Uterus (tissue), 2 donors: ENCODE measurements around the gene TMPRSS6.

ENCODE experiments used
- POLR2A ChIP-seq, 2 donors: fragments of 450-650 bp; IDR thresholded peaks; one replicate each; pipeline ENCODE4 v1.6.1; 2016; ENCODE audit warnings: antibody characterized with exemption in 2 of 2, mild to moderate bottlenecking in 1 of 2, moderate library complexity in 1 of 2
- TF ChIP-seq, protein P1 (sequence below), 4 experiments: fragments of 200-600 bp in 2 of 4; fragments of 450-650 bp in 2 of 4; sonication (generic) in 2 of 4; IDR thresholded peaks; one replicate each; pipeline ENCODE4 v1.5.1; 2016 to 2019; ENCODE audit warnings: antibody characterized with exemption in 4 of 4, mild to moderate bottlenecking in 2 of 4, moderate library complexity in 1 of 4

DNA sequence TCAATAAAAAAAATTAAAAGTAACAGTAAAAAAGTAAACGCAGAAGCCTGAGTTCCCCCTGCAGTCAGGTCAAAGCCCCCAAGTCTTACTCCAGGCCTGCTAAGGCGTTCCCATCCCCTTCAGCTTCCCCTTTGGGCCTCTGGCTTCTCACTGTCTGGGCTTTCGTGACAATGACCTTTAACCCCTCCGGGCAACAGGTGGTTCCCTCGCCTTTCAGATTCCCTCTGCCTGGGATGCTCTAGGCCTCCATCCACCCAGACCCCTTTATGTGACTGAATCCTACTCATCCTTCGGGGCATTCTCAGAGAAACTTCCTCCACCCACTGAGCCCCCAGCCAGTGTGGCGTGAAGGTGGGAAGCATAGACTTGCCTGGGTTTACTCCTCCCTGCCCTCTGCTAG lies 82.0 kb downstream of the TMPRSS6 start:
- TF ChIP-seq, protein P1, sequence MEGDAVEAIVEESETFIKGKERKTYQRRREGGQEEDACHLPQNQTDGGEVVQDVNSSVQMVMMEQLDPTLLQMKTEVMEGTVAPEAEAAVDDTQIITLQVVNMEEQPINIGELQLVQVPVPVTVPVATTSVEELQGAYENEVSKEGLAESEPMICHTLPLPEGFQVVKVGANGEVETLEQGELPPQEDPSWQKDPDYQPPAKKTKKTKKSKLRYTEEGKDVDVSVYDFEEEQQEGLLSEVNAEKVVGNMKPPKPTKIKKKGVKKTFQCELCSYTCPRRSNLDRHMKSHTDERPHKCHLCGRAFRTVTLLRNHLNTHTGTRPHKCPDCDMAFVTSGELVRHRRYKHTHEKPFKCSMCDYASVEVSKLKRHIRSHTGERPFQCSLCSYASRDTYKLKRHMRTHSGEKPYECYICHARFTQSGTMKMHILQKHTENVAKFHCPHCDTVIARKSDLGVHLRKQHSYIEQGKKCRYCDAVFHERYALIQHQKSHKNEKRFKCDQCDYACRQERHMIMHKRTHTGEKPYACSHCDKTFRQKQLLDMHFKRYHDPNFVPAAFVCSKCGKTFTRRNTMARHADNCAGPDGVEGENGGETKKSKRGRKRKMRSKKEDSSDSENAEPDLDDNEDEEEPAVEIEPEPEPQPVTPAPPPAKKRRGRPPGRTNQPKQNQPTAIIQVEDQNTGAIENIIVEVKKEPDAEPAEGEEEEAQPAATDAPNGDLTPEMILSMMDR (IDR thresholded peaks at IDR 0.05): no peak
- TF ChIP-seq POLR2A (IDR thresholded peaks at IDR 0.05): no peak
